NCI-H2171 treated with DMSO at 0.1 percent for 48 hours (cell line): ENCODE measurements around the gene WDR59.
"Not testable (repeated sequence)": the region's sequence is repeated elsewhere in the genome, so short reads cannot be mapped to it uniquely, and the experiment has no call there.

Experiments used
- DNase-seq: peaks from one replicate; lab custom pipeline; 2025; lab: John Stamatoyannopoulos, UW

Gene WDR59

DNA sequence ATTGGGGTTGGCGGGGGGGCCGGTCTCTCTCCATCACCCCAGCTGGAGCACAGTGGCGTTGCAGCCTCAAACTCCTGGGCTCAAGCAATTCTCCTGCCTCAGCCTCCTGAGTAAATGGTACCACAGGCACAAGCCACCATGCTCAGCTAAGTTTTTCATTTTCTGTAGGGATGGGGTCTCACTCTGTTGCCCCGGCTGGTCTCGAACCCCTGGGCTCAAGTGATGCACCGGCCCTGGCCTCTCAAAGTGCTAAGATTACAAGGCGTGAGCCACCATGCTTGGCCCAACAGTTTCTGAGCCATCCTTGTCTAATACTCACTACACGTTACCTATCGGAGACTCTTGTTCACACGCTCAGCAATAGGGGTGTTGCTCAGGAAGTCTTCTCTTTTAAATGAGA lies 11.6 kb downstream of the WDR59 start:
- DNase-seq, result no peak

DNA sequence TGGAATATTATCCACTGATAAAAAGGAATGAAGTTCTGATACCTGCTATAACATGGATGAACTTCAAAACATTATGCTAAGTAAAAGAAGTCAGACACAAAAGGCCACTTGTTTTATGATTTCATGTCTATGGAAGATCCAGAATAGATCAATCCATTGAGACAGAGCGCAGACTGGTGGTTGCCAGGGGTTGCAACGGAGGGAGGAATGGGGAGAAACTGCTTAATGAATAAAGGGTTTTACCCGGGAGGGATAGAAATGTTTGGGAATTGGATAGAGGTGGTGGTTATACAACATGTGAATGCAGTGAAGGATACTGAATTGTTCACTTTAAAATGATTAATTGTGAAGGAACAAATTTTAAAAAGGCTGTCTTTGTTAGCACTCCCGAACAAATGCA lies 30.2 kb downstream of the WDR59 start:
- DNase-seq, result no peak

DNA sequence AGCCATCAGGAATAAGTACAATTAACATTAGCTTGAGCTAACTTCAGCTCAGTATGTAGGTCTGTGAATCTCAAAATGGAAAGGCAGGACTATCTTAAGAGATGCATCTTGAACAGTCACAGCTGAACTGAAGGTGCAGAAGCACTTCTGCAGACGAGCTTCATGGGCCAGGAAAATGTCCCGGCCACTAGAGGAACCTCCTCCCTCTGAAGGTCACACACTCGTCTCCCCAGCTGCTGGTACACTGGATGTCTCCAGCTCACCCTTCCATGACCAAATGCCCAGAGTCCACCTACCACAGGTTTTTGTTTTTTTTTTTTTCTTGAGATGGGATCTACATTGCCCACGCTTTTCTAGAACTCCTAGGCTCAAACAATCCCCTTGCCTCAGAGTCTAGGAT lies 33.2 kb downstream of the WDR59 start:
- DNase-seq, result no peak

DNA sequence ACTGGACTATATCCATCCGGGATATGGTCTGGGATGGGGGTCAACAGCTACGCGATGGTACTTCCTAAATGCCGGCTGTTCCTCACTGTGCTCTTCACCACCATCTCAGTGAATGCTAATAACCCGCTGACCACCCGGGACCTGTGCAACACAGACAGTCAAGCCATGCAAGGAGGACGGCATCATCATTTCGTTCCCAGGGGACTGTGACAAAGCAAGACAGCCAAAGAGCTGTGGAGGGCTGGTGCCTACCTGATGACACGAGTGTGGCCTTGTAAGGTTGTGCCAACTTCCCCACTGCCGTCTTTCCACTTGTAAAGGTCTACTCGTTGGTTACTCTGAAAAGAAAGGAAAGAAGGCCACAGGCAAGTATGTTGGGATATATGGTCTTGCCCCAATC lies 33.7 kb downstream of the WDR59 start:
- no peak for DNase-seq

DNA sequence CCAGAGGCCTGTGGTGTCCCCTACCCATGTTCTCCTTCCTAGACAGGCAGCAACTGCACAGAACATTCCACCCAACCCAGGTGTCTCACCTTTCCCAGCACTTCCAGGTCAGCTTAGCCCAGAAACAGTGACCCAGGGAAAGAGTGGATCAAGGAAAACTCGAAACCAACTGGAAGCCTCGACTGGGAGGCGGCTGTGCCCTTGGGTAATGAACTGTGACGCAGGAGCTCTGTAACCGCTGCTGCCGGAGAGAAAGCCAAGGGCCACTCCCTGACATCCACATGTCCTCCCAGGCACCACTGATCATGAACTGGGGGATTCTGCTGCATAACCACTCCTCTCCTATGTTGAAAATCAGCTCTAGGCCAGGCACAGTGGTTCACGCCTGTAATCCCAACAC lies 34.4 kb downstream of the WDR59 start:
- DNase-seq, result no peak

DNA sequence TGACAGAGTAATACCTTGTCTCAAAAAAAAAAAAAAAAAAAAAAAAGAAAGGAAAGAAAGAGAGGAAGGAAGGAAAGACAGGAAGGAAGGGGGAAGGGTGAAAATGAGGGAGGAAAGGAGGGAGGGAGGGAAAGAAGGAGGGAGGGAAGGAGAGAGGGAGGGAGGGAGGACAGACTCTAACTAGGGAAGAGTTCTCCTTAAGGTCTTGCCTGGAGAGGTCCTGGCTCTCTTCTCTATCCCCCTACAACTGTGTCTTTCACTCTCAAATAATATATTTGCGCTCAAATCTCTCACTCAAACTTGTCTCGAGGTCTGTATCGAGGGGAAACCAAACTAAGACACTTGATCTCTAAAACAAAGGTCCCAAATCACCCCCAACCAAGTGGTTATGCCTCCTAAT lies 35.6 kb downstream of the WDR59 start:
- DNase-seq, result no peak

DNA sequence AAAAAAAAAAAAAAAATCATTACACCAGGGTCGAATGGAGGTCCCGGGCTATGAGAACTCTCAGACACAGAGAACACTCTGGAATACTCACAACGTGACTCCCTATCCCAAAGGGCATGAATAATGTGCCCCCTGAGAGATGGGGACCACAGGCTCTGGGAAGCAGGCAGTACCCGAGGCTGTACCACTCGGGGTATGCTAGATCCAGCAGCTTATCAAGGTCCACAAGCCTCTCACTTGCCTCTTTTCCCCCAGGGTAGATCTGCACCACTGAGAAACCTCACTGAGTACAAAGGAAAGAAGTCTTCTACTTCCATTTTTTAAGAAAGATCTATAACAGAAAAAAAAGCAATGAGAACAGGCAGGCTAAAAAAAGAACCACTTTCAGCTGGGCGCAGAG lies 40.5 kb downstream of the WDR59 start:
- no peak for DNase-seq

DNA sequence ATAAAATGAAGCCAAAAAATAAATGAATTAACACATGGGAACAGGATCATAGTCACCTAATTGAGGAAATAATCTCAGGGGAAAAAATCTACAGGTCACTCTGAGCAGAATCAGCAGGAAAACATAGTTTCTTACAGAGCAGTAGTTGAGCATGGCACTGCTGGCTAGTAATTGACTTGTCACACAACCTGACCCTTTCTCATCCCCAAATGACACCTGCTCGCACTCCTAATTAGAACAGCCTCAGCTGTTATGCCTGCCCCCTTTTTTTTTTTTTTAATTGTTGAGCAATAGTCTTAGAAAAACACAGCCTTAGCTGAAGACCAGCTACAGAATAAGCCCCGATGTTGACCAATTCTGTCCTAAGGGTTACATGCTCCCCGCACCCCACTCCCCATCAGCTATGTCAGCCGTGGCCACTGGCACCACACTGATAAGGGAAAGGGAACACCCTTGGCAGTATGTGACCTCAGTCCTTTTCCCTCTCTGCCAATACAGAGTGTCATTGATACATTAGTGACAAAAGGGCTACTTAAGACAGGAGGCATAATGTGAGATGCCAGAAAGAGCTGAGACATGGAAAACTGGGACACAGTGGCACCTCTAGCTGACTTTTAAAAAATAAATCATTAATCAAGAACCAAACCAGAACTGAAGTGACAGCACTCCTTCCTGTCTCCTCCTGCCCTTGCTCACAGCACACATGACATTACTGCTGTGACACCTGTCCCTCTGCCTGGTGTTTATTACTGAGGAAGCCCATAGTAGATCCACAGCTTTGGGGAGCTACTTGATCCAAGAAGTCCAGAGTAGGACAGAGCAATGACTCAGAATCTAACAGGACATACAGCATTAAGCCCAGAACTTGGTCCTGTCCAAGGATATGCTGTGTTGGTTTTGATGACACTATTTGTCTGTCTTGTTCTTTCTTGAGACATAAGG lies 41.7 kb downstream of the WDR59 start:
- peak; percentile 77 for DNase-seq

DNA sequence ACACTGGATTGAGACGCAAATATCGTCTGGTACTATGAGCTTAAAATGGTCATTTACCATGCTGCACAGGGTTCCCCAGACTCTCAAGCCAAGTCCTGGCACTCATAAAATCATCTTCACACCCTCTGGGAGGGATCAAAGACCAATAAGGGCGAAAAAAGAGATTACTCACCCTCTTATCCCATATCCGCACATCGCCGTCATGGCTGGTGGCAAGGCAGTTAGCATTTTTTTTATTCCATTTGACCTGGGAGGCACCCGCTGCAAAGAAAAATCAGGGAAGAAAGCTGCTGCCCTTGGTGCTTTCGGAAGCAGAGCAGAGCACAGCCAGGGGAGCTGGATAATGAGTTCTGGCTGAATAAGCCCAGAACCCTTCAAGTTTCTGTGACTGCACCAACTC lies 42.4 kb downstream of the WDR59 start:
- no peak for DNase-seq

DNA sequence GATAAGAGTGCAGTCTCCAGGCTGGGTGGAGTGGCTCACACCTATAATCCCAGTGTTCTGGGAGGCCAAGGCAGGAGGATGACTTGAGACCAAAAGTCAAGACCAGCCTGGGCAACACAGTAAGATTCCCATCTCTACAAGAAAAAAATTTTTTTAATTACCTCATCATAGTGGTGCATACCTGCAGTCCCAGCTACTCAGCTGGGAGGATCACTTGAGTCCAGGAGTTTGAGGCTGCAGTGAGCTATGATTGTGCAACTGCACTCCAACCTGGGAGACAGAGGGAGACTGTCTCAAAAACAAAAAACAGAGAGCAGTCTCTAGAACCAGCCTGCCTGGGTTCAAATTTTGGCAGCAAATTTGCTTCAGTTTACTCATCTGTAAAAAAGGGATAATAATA lies 45.2 kb downstream of the WDR59 start:
- DNase-seq, result no peak

DNA sequence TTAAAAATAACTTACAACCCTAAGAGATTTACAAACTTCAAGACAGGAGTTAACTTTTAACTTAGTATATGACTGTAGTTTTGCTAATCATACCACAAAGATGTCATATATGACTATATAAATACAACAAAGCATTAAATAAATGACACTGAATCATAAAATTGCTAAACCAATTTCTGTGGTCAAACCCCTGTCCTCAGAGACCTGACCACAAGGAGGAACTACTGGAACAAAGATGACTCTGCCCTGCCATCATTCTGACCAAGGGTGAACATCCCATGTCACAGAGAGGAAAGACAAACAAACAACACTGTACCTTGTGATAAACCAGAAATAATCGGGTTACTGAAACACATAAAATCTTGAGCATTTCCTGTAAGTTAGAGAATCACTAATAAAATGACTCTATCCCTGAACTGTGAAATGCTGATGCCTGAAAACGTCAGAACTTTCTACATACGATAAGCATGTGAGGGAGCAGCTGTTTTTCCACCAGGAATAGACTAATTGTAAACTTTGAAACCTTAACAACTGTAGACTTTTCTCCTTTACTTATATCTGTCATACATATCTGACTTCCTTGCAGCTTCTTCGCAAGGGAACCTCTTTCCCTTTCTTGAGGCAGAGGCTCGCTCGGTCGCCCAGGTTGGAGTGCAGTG lies 47.9 kb downstream of the WDR59 start:
- no peak for DNase-seq

DNA sequence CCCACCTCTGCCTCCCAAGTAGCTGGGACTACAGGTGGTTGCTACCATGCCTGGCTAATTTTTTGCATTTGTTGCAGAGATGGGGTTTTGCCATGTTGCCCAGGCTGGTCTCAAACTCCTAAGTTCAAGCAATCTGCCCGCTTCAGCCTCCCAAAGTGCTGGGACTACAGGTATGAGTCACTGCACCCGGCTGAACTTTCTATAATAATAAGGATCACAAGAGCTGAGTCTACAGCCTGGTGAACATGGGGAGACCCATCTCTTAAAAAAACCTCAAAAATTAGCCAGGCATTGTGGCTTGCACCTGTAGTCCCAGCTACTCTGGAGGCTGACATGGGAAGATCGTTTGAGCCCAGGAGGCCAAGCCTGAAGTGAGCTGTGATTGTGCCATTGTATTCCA lies 53.5 kb downstream of the WDR59 start:
- no peak for DNase-seq

DNA sequence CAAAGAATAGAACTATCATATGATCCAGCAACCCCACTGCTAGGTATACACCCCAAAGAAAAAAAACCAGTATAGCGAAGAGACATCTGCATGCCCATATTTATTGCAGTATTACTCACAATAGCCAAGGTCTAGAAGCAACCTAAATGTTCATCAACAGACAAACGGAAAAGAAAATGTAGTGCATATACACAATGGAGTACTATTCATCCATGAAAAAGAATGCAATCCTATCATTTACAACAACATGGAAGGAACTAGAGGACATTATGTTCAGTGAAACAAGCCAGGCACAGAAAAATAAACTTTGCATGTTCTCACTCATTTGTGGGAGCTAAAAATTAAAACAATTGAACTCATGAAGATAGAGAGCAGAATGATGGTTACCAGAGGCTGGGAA lies 55.3 kb downstream of the WDR59 start:
- no peak for DNase-seq

DNA sequence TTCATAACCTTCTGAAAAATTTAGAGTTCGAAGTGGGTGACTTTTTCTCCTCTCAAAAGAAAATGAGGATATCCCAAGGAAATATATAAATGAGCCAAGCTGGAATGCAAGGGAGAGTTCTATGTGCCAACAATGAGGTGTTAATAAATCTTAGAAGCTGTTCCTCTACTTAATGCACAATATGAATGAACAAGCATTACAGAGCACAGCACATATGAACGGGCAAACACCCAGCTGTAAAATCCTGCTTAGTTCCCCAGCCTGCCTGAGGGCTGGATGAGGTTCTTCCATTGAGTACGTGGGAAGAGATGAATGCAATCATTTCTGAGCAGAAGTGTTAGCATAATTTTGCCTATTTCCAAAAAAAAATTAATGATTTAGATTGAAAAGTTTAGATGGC lies 58.1 kb downstream of the WDR59 start:
- no peak for DNase-seq

DNA sequence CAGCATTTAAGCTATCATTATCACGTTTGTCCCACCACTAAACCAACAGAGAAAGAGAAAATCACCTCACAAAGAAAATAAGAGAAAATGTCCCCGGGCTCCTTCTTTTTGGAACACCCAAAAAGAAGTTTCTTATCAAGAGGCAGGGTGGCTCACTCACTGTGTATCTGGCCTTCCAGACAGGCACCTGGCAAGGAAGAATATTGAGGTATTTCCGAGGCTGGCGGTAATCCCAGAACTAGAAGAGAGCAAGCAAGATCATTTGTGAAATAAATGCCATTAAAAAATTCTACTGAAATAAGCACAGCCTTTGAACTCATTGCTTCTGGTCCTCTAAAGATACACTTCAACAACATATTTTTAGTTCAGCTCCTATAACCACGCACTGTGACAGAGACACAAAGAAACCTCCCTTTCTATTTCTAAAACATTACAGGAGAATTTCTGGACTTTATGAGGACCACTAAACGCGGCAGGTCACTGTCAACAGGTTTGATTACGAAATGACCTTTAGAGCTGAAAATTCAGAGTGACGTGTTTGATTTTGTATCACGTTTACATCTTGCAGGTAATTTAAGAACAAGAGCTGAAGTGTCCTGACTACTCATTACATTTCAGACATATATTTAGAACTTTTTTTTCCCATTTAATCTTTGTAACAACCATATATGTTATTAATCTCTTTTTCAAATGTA lies 61.0 kb downstream of the WDR59 start:
- no peak for DNase-seq

DNA sequence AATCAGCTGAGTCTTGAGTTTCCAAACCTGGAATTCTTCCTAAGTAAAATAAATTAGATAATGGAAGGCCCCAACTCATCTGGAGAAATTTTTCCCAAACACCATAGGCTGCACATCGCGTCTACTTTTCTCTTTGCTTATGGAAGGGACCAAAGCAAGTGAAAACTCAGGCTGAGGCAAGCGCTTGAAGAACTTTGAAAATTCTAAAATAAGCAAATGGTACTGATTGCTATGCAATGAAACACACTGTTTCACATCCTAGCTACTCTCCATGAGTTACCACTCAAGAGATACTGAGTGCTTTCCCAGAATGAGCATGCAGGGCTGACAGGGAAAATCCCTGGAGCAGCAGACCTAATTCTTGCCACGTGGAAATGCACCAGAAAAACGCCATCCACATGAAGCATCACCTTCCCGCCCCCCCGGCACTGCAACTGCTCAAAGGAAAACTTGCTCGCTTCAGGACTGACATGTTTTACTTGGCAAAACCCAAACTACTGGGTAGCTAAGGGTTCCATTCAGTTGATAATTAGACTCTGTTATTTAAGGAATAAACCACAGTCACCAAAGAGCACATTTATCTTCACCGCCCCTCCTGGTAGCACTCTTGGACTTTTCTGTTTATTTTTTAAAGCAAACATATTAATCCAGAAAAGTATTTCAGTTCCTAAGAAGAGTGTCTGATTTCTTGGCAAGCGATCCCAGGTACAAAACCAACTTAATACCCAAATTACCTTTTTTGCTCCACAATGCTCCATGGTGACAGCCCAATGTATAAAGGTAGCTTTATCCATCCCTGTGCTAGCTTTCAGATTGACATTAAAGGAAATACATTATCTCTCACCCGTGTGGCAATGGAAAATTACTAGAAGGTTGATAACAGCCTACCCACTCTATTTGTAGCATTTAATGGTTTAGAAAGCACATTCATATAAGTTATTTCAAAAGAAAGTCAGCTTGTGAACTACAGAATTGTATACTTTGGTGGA lies 62.5 kb downstream of the WDR59 start:
- no peak for DNase-seq

DNA sequence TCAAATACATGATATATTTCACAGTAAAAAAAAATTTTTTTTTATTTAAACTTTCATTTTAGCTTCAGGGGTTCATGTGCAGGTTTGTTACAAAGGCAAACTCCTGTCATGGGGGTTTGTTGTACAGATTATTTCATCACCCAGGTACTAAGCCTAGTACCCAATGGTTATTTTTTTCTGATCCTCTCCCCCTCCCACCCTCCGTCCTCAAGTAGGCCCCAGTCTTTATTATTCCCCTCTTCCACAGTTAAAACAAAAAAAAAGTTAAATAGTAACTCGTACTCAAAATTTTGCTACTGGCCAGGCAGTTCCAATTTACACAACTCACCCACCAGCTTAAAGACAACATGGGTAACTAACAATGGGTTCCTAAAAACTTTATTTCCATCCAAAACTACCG lies 63.9 kb downstream of the WDR59 start:
- DNase-seq, result no peak

DNA sequence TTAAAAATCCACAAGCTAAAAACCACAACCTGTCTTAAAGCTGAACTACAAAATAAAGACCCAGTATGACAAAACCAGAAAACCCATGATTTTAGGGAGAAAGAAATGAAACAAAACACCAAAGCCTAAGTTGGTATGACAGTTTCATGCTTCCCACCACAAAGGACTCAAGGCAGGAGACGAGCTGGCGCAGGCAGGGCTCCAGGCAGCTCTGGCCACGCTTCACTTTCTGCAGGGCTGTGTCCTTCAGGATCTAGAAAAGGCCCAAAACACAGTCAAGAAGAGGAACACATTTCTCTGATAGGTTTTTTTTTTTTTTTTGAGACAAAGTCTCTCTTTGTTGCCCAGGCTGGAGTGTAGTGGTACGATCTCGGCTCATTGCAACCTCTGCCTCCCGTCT lies 75.3 kb downstream of the WDR59 start:
- DNase-seq, result no peak

DNA sequence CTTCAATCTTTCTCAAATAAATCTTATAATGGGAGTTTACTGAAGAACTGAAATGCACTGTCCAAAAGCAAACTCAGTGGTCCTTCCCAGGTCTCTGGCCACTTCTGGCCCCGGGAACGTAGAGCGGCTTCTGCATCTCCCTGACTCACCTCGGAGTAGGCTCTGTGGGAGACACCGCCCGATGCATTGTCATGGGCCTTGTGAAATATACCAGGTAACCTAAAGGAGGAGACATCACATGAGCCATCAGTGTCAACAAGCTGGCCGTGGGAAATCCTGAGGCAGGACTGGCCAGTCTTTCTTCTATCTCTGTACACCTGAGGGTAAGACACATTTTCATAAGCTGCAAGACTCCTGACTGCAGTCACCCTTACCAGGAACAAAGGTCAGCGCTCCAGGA lies 76.2 kb downstream of the WDR59 start:
- not testable (repeated sequence) for DNase-seq

DNA sequence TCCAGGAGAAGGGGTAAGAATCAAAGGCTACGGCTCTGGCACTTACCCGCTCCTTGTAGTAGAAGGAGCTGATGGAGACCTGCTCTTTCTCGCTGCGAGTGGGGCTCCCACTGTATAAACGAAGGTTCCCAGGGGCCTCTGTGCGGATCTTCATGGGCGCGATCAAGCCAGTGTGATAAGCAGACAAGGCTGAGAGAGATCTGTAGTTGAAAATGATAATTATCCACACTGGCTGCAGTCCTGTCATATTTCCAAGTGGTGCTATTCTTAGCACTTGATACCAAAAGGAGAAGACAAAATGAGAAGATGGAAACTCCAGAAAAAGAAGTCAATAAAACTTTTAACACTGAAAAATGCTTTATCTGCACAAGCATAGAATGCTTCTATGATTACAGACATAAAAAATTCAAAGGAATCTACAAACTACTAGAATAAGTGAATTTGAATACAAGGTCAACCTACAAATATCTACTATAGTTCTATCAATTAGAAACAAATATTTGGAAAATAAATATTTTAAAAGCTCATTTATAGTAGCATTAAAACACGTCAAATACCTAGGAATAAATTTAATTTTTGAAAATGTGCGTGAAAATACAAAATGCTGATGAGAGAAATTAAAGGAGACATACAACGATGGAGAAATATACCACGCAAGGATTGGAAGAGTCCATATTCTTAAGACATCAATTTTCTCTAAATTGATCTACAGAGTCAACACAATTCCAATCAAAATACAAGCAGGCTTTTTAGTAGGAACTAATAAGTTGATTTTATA lies 80.8 kb downstream of the WDR59 start:
- DNase-seq, result no peak

DNA sequence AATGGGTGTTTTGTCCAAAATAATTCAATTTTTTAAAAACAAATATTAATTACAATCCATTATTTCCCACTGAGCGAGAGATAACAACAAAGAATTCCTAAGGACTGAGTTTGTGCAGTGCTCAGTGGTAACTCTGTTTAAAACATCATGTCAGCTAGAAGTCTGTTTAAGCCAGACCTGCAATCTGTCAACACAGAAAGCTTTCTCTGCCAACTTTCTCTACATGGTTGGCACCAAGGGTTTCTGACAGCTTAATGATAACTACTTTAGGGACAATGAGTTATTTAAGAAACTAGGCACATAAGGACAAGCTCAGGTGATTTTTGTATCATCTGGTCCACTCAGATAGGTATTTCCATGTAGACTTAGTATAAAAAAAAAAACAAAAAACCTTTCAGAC lies 81.8 kb downstream of the WDR59 start:
- no peak for DNase-seq
